ENCODE data around the gene CT45A10.
"Not testable (repeated sequence)": the region's sequence is repeated elsewhere in the genome, so short reads cannot be mapped to it uniquely, and the experiment has no call there.

- TF ChIP-seq RAD21 (conservative IDR thresholded peaks at IDR 0.05 in 1 of 2, IDR thresholded peaks at IDR 0.05 in 1 of 2); PBX3 (IDR thresholded peaks at IDR 0.05); CTCF (IDR thresholded peaks at IDR 0.05); POLR2A (IDR thresholded peaks at IDR 0.05; ENCODE audit: low read length); SMC3 (IDR thresholded peaks at IDR 0.05); ZFP36 (IDR thresholded peaks at IDR 0.05; ENCODE audit: borderline replicate concordance, partially characterized antibody); USF2 (IDR thresholded peaks at IDR 0.05); RARB (CRISPR knock-in tag; IDR thresholded peaks at IDR 0.05); EP300 (IDR thresholded peaks at IDR 0.05); MAZ (IDR thresholded peaks at IDR 0.05; ENCODE audit: borderline replicate concordance, low read depth, low read length); MAX (IDR thresholded peaks at IDR 0.05): not testable (repeated sequence)
Observed at GRCh38 chrX:135888230-135888629, 5.0 kb downstream of the CT45A10 start.
